OCI-LY3 (cell line): ENCODE results near the gene BLOC1S1.

Experiments
- H2AFZ ChIP-seq: fragments of 200-600, 300-600 bp; shearing (Covaris generic); 2 replicates; pipeline ENCODE4 v1.6.0; 2014; ENCODE audit warnings: antibody characterized with exemption, low read depth, low read length
- H3K27ac ChIP-seq: fragments of 200-600, 300-600 bp; sonication (generic); 2 replicates; pipeline ENCODE4 v1.5.1; 2014; ENCODE audit warnings: mild to moderate bottlenecking, low read length, moderate library complexity, mixed read lengths
- H3K27me3 ChIP-seq: fragments of 200-600, 300-600 bp; sonication (generic); 2 replicates; pipeline ENCODE4 v1.6.1; 2014; ENCODE audit warnings: low read depth, low read length, mixed read lengths
- H3K36me3 ChIP-seq: fragments of 200-600, 300-600 bp; sonication (generic); replicated peaks from 2 replicates; pipeline ENCODE3; 2014; ENCODE audit warnings: low read depth, low read length, mixed read lengths
- H3K4me1 ChIP-seq: fragments of 300-600, 200-600 bp; sonication (generic); 2 replicates; pipeline ENCODE4 v1.6.1; 2014; ENCODE audit warnings: low read length, mixed read lengths
- H3K4me2 ChIP-seq: fragments of 200-600, 300-600 bp; sonication (generic); 2 replicates; pipeline ENCODE4 v1.6.1; 2014; ENCODE audit warnings: low read length, mixed read lengths
- H3K4me3 ChIP-seq: fragments of 300-600, 200-600 bp; sonication (generic); 2 replicates; pipeline ENCODE4 v1.5.1; 2014; ENCODE audit warnings: antibody characterized with exemption, mild to moderate bottlenecking, low read length, moderate library complexity
- H3K79me2 ChIP-seq: fragments of 300-600, 200-600 bp; shearing (Covaris generic); 2 replicates; pipeline ENCODE4 v1.6.1; 2014; ENCODE audit warnings: mild to moderate bottlenecking, low read length, mixed read lengths
- H3K9ac ChIP-seq: fragments of 300-600, 200-600 bp; shearing (Covaris generic); 2 replicates; pipeline ENCODE4 v1.6.0; 2014; ENCODE audit warnings: mild to moderate bottlenecking, low read length, moderate library complexity
- H3K9me3 ChIP-seq: fragments of 200-600, 300-600 bp; shearing (Covaris generic); 2 replicates; pipeline ENCODE4 v1.6.1; 2014; ENCODE audit warnings: low read length, mixed read lengths; ENCODE audit not compliant: insufficient read depth
- H4K20me1 ChIP-seq: fragments of 200-600, 300-600 bp; sonication (generic); 2 replicates; pipeline ENCODE4 v1.6.1; 2016; ENCODE audit warnings: low read length, mixed read lengths; ENCODE audit not compliant: insufficient read depth
- CTCF ChIP-seq: fragments of 200-600, 300-600 bp; sonication (generic); IDR thresholded peaks from 2 replicates; pipeline ENCODE4 v1.5.1; 2014; ENCODE audit warnings: antibody characterized with exemption, low read length, low read depth
- EZH2phosphoT487 ChIP-seq: fragments of 200-600 bp; shearing (Covaris generic); IDR thresholded peaks from 2 replicates; pipeline ENCODE4 v1.6.1; 2018; ENCODE audit warnings: antibody characterized with exemption, mixed run types, low read depth

Gene BLOC1S1

GRCh38 chr12:55681142-55682077 lies 34.4 kb upstream of the BLOC1S1 start:
- Histone ChIP-seq H4K20me1 (no peaks in the 10 kb centered on the region), H3K36me3 (no peaks in the 10 kb centered on the region), H3K9ac (peak overlapping the region; percentile 37), H3K4me3 (peak overlapping the region; percentile 73), H3K27me3 (peaks cover 3% of the 10 kb centered on the region; the same call in 1 of the 2 replicates), H3K79me2 (no peaks in the 10 kb centered on the region), H3K27ac (no peak overlapping the region), H3K4me2 (peak overlapping the region; percentile 89), H2AFZ (peak overlapping the region; percentile 92), H3K4me1 (peaks cover 11% of the 10 kb centered on the region), H3K9me3 (no peaks in the 10 kb centered on the region)
- TF ChIP-seq CTCF (peak; percentile 49), EZH2phosphoT487 (no peak)

GRCh38 chr12:55682087-55682796 lies 33.6 kb upstream of the BLOC1S1 start:
- peak overlapping the region; percentile 73 for H3K4me3 ChIP-seq

GRCh38 chr12:55683676-55684075 lies 32.2 kb upstream of the BLOC1S1 start:
- H3K4me3 ChIP-seq, result no peak overlapping the region
- no peaks in the 10 kb centered on the region for H4K20me1 ChIP-seq
- no peak overlapping the region for H3K27ac ChIP-seq
- H3K36me3 ChIP-seq, result no peaks in the 10 kb centered on the region
- H3K4me2 ChIP-seq, result no peak overlapping the region
- H3K4me1 ChIP-seq, result peaks cover 11% of the 10 kb centered on the region
- H2AFZ ChIP-seq, result no peak overlapping the region
- H3K27me3 ChIP-seq, result peaks cover 3% of the 10 kb centered on the region; the same call in 1 of the 2 replicates
- H3K9ac ChIP-seq, result no peak overlapping the region
- H3K9me3 ChIP-seq, result no peaks in the 10 kb centered on the region
- H3K79me2 ChIP-seq, result no peaks in the 10 kb centered on the region
- TF ChIP-seq EZH2phosphoT487 (no peak), CTCF (no peak)

More at GRCh38 chr12:55682087-55682796, 33.6 kb upstream of the BLOC1S1 start:
- H3K79me2 ChIP-seq, result no peaks in the 10 kb centered on the region
- H2AFZ ChIP-seq, result peak overlapping the region; percentile 92
- H3K9ac ChIP-seq, result peak overlapping the region; percentile 37
- H3K36me3 ChIP-seq, result no peaks in the 10 kb centered on the region
- H3K27ac ChIP-seq, result no peak overlapping the region
- H3K4me1 ChIP-seq, result peaks cover 11% of the 10 kb centered on the region
- H3K9me3 ChIP-seq, result no peaks in the 10 kb centered on the region
- no peaks in the 10 kb centered on the region for H4K20me1 ChIP-seq
- peaks cover 3% of the 10 kb centered on the region; the same call in 1 of the 2 replicates for H3K27me3 ChIP-seq
- TF ChIP-seq CTCF, result no peak
- TF ChIP-seq EZH2phosphoT487, result no peak
- H3K4me2 ChIP-seq, result peak overlapping the region; percentile 89
